Measurements from ENCODE around the gene COQ10A. TPM values are rescaled to one million over a fixed set of nuclear protein-coding genes. Genes with fewer than 3 reads are reported as not detected.

COQ10A gene
- total and polyA plus RNA-seq, 2 of the 8 experiments (the other 6 are each of a cell fraction or from before 2014, with no cell fraction given): 21.8 to 42.9 TPM

DNA sequence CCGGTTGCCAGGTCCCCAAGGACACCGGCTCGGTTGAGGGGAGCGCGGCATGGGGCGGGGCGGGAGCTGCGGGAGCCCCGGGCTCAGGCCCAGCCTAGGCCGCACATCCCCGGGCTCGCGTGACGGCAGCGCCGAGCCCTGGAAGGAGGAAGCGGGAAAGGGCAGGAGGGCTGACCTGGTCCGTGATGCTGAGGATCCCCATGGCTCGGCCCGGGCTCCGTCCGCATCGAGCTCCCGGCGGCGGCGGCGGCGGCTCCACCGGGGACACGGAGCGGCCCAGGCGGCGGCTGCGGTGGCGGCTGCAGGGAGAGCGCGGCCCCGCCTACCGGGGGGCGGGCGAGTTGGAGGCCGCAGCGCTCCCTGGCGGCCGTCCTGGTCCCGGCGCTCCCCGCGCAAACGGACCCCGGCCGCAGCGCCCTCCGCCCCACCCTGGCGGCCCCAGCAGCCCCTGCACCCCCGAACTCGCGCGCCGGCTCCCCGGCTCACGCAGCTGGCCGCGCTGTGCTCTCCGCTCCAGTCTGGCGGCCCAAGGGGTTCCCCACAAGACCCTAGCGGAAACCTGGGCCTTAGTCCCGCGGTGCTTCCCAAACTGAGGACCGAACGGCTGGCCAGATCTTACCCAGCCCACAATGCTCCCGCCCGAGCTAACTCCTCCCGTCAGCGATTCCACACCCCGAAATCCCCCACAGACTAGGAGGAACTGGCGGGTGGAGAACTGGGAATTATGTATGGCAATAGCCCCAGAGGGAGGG is 8.5 kb upstream of the COQ10A start, which contains the start of gene ANKRD52:
Gene ANKRD52, minus strand, starts transcription at position 317 of the 752 bp plus-strand sequence. Its CDS starts 115 bp downstream, at position 202.
- ChIA-PET POLR2A (ENCODE audit: partially characterized antibody) (interaction anchor here (0.6 to 3.8 kb wide), 28 partner anchors 9 to 818 kb away, joined by 3 to 41 read pairs (median 4); partner anchors contain the start of genes CNPY2, COQ10A, CS and ERBB3), CTCF (ENCODE audit: partially characterized antibody) (interaction anchor here (0.6 to 6.4 kb wide), 26 partner anchors 8 to 1502 kb away, joined by 3 to 47 read pairs (median 6); partner anchors contain the start of genes COQ10A, IL23A, RNF41 and SMARCC2)
- peak within 1 kb of the TSS; percentile 78 for H4K5ac ChIP-seq (ENCODE audit: insufficient read length, low read depth, low read length)
- H3K79me2 ChIP-seq (ENCODE audit: control insufficient read depth in 1 of 2, insufficient read depth in 2 of 2, low read length in 2 of 2): peaks cover 0 to 8% of the 10 kb centered on the region in 2 experiments; a peak in 1 of 4 replicates
- peak within 1 kb of the TSS; percentile 60 to 96 (median 88) for H3K4me3 ChIP-seq (ENCODE audit: extremely low read depth in 1 of 4, insufficient read depth in 2 of 4, low read depth in 3 of 4, low read length in 4 of 4)
- no peak within 1 kb of the TSS for H2BK120ac ChIP-seq (replicated peaks; ENCODE audit: low read depth, low read length)
- peak within 1 kb of the TSS; percentile 61; the same call in 1 of the 2 replicates for H2BK15ac ChIP-seq (ENCODE audit: low read length)
- H3K9ac ChIP-seq (replicated peaks in 1 of 4; ENCODE audit: extremely low read depth in 1 of 4, low read depth in 3 of 4, low read length in 3 of 4): peak within 1 kb of the TSS; percentile 60 to 65 (median 62); a peak in 6 of 7 replicates
- H3K4me1 ChIP-seq (replicated peaks in 1 of 4; ENCODE audit: control insufficient read depth in 3 of 4, insufficient read depth in 4 of 4, low read length in 3 of 4): peaks cover 8 to 17% (median 13%) of the 10 kb centered on the region in 4 experiments
- FAIRE-seq (no peak), DNase-seq (ENCODE audit: low read depth in 1 of 2, low spot score in 2 of 2) (peak in 1 of 2 experiments; percentile 89)
- H2AFZ ChIP-seq (ENCODE audit: low read length): peak within 1 kb of the TSS; percentile 89
- 1% methylated on average over 21 of the region's 78 CpGs; no CpG with 5 or more reads in 1 of the 2 experiments for WGBS, 2 experiments (ENCODE audit: extremely low coverage in 1 of 2, insufficient coverage in 1 of 2, insufficient read length in 1 of 2, insufficient replicate concordance in 2 of 2, low coverage in 1 of 2, low lambda C conversion rate in 2 of 2, missing lambda C conversion rate in 1 of 2)
- peaks cover 5 to 6% of the 10 kb centered on the region in 2 experiments for H4K20me1 ChIP-seq (replicated peaks in 1 of 2; ENCODE audit: control insufficient read depth in 1 of 2, insufficient read depth in 2 of 2, low read length in 2 of 2)
- H3K27me3 ChIP-seq (replicated peaks in 1 of 4; ENCODE audit: control insufficient read depth in 3 of 4, extremely low read depth in 1 of 4, insufficient read depth in 3 of 4, low read length in 3 of 4): no peaks in the 10 kb centered on the region
- peak within 1 kb of the TSS; percentile 15; the same call in 1 of the 2 replicates for H4K8ac ChIP-seq (ENCODE audit: extremely low read depth, insufficient read depth, low read length)
- H3K36me3 ChIP-seq (ENCODE audit: control insufficient read depth in 2 of 4, insufficient read depth in 4 of 4, low read length in 3 of 4): peaks cover 11 to 31% (median 16%) of the 10 kb centered on the region in 4 experiments
- H3K56ac ChIP-seq (replicated peaks; ENCODE audit: insufficient read length, low read depth, low read length): peak within 1 kb of the TSS; percentile 62
- no peak within 1 kb of the TSS for H3K23ac ChIP-seq (ENCODE audit: insufficient read length)
- H3K23me2 ChIP-seq (ENCODE audit: low read depth, low read length): peaks cover 11% of the 10 kb centered on the region; the same call in 1 of the 2 replicates
- no peaks in the 10 kb centered on the region for H3K9me3 ChIP-seq (ENCODE audit: insufficient read depth in 2 of 2, low read depth in 1 of 2, low read length in 1 of 2)
- peaks cover 7% of the 10 kb centered on the region for H3K79me1 ChIP-seq (ENCODE audit: low read depth, low read length)
- H3K27ac ChIP-seq (ENCODE audit: low read depth, low read length): no peak within 1 kb of the TSS
- no peak within 1 kb of the TSS for H2BK20ac ChIP-seq (ENCODE audit: low read length)
- H3K18ac ChIP-seq (ENCODE audit: extremely low read depth, low read length): peak within 1 kb of the TSS; percentile 95
- H3K4ac ChIP-seq (replicated peaks; ENCODE audit: insufficient read length, low read depth, low read length): peak within 1 kb of the TSS; percentile 63
- H2BK12ac ChIP-seq (ENCODE audit: low read depth, low read length): no peak within 1 kb of the TSS
- H3K14ac ChIP-seq (ENCODE audit: insufficient read length): no peak within 1 kb of the TSS
- H4K91ac ChIP-seq (replicated peaks; ENCODE audit: insufficient read length, low read length): no peak within 1 kb of the TSS
- peak within 1 kb of the TSS; percentile 90 for H2BK5ac ChIP-seq (ENCODE audit: low read depth, low read length)
- H2AK5ac ChIP-seq (ENCODE audit: low read depth, low read length): no peak within 1 kb of the TSS
- H3K4me2 ChIP-seq (ENCODE audit: insufficient read depth in 1 of 2, low read depth in 2 of 2, low read length in 2 of 2): peak within 1 kb of the TSS; percentile 83 to 89
- no peak for TF ChIP-seq ASH2L (IDR thresholded peaks at IDR 0.05; ENCODE audit: low read length)
- TF ChIP-seq CBX8 (IDR thresholded peaks at IDR 0.05; ENCODE audit: borderline replicate concordance, low read depth, low read length): no peak
- peak; percentile 67 to 97 (median 83) for TF ChIP-seq CTCF (IDR thresholded peaks at IDR 0.05; ENCODE audit: control extremely low read depth in 1 of 3, insufficient read depth in 1 of 3, low read depth in 1 of 3, low read length in 3 of 3)
- peak; percentile 28; the same call in 1 of the 2 replicates for TF ChIP-seq GABPA (IDR thresholded peaks at IDR 0.05; ENCODE audit: borderline replicate concordance, insufficient read depth, low read length)
- peak; percentile 61; the same call in 1 of the 2 replicates for TF ChIP-seq BACH1 (IDR thresholded peaks at IDR 0.05; ENCODE audit: low read length)
- TF ChIP-seq USF2 (IDR thresholded peaks at IDR 0.05; ENCODE audit: low read length): no peak
- TF ChIP-seq KDM1A (IDR thresholded peaks at IDR 0.05; ENCODE audit: borderline replicate concordance, low read length): no peak
